ENCODE measurements around the gene GPR143.

GPR143 gene

GRCh38 chrX:9707306-9708033 lies 58.2 kb downstream of the GPR143 start:
- DNase-seq: no peak

- no peak for DNase-seq
These were observed 59.2 kb downstream of the GPR143 start for GRCh38 chrX:9706421-9706820.

- DNase-seq: no peak
These were observed 60.7 kb downstream of the GPR143 start for GRCh38 chrX:9704876-9705465.

- DNase-seq: no peak
These were observed 62.2 kb downstream of the GPR143 start for GRCh38 chrX:9703406-9703805.

- no peak for DNase-seq
These were observed 63.9 kb downstream of the GPR143 start for GRCh38 chrX:9701790-9702189.

- no peak for DNase-seq
These were observed 65.1 kb downstream of the GPR143 start for GRCh38 chrX:9700555-9700954.

- DNase-seq: no peak
These were observed 67.1 kb downstream of the GPR143 start for GRCh38 chrX:9698576-9698975.

- no peak for DNase-seq
These were observed 72.2 kb downstream of the GPR143 start for GRCh38 chrX:9693307-9694001.

- no peak for DNase-seq
These were observed 75.6 kb downstream of the GPR143 start for GRCh38 chrX:9690046-9690445.

- DNase-seq: no peak
These were observed 76.8 kb downstream of the GPR143 start for GRCh38 chrX:9688833-9689232.

- no peak for DNase-seq
These were observed 77.7 kb downstream of the GPR143 start for GRCh38 chrX:9687899-9688298.

GRCh38 chrX:9683350-9683749 lies 82.3 kb downstream of the GPR143 start:
- no peak for DNase-seq

- no peak for DNase-seq
These were observed 82.8 kb downstream of the GPR143 start for GRCh38 chrX:9682861-9683260.

- DNase-seq: no peak
These were observed 83.2 kb downstream of the GPR143 start for GRCh38 chrX:9682456-9682855.

- DNase-seq: no peak
These were observed 84.2 kb downstream of the GPR143 start for GRCh38 chrX:9681422-9681821.

- DNase-seq: no peak
These were observed 84.6 kb downstream of the GPR143 start for GRCh38 chrX:9681011-9681410.

- no peak for DNase-seq
These were observed 87.3 kb downstream of the GPR143 start for GRCh38 chrX:9678215-9678965.

- DNase-seq: no peak
These were observed 88.4 kb downstream of the GPR143 start for GRCh38 chrX:9677098-9677739.

- no peak for DNase-seq
These were observed 88.9 kb downstream of the GPR143 start for GRCh38 chrX:9676738-9677097.

- DNase-seq: no peak
These were observed 89.3 kb downstream of the GPR143 start for GRCh38 chrX:9676306-9676705.
